Panc1 (cell line): ENCODE data around the gene MKLN1. TPM values are rescaled to one million over a fixed set of nuclear protein-coding genes. Genes with fewer than 3 reads are reported as not detected.

Source experiments
- ATAC-seq: fragments of 200-7000 bp; cut with Tn5 transposase; 2 replicates; pipeline ENCODE4 v1.9.1; 2020; ENCODE audit warnings: mild to moderate bottlenecking, moderate library complexity
- BruUV-seq: library from RNA; stranded (reverse); fragments of 400-500 nt; replicated peaks from 2 replicates; lab custom pipeline; 2021; lab: Mats Ljungman, UMichigan
- CTCF ChIA-PET: fragments of 300-600 bp; sonication (Branson Sonifier 250); formaldehyde crosslinking; loops from one replicate; lab custom pipeline; 2022; ENCODE audit warnings: antibody characterized with exemption; lab: Charles Lee
- POLR2A ChIA-PET: fragments of 300-600 bp; sonication (Branson Sonifier 250); formaldehyde crosslinking; loops from one replicate; lab custom pipeline; 2022; ENCODE audit warnings: antibody characterized with exemption; lab: Charles Lee
- DNase-seq: peaks from one replicate; pipeline ENCODE4 v3.0.0-alpha.2; 2010; ENCODE audit warnings: low read depth, low spot score
- H3K27ac ChIP-seq: 2 replicates; pipeline ENCODE4 v1.5.1; 2011; ENCODE audit warnings: mild to moderate bottlenecking, low read length, inconsistent platforms
- H3K27me3 ChIP-seq: fragments of 200-500 bp; sonication (Bioruptor generic); 2 replicates; pipeline ENCODE4 v1.6.0; 2014; ENCODE audit warnings: low read length, inconsistent platforms; ENCODE audit not compliant: control insufficient read depth, insufficient read depth
- H3K36me3 ChIP-seq: fragments of 200-500 bp; sonication (Bioruptor generic); 2 replicates; pipeline ENCODE4 v1.5.1; 2014; ENCODE audit warnings: inconsistent platforms, mild to moderate bottlenecking, low read length, moderate library complexity; ENCODE audit not compliant: control insufficient read depth, insufficient read depth
- H3K4me1 ChIP-seq: 2 replicates; pipeline ENCODE4 v1.5.1; 2011; ENCODE audit warnings: inconsistent platforms, mild to moderate bottlenecking, low read length, moderate library complexity; ENCODE audit not compliant: control insufficient read depth, insufficient read depth
- H3K4me3 ChIP-seq, 2 experiments: 2 replicates each; pipeline ENCODE4 v1.5.1; 2011 to 2012; ENCODE audit warnings: low read depth in 2 of 2, low read length in 2 of 2, mild to moderate bottlenecking in 2 of 2, inconsistent platforms in 1 of 2, moderate library complexity in 1 of 2
- H3K9me3 ChIP-seq: fragments of 200-500 bp; sonication (Bioruptor generic); 2 replicates; pipeline ENCODE4 v1.5.1; 2014; ENCODE audit warnings: low read depth, mild to moderate bottlenecking, inconsistent platforms, low read length, moderate library complexity; ENCODE audit not compliant: control insufficient read depth, insufficient read depth
- POLR2AphosphoS5 ChIP-seq: IDR thresholded peaks from 2 replicates; pipeline ENCODE4 v1.6.1; 2012; ENCODE audit warnings: mild to moderate bottlenecking, low read depth, low read length, moderate library complexity
- SIN3A ChIP-seq: IDR thresholded peaks from 2 replicates; pipeline ENCODE4 v1.6.1; 2012; ENCODE audit warnings: low read depth, mild to moderate bottlenecking, low read length, moderate library complexity, borderline replicate concordance; ENCODE audit not compliant: insufficient read depth
- TCF7L2 ChIP-seq: IDR thresholded peaks from 2 replicates; pipeline ENCODE4 v1.6.1; 2011; ENCODE audit warnings: mild to moderate bottlenecking, low read depth, low read length, inconsistent platforms
- in situ Hi-C: cut with HindIII; loops from 2 replicates; pipeline ENCODE4 v1.10.0; 2016; ENCODE audit warnings: low sequenced_read_pairs, low pct_unique_long_range_greater_than_20kb
- intact Hi-C: fragments of 100-400 bp; cut with micrococcal nuclease; formaldehyde crosslinking; loops from one replicate; pipeline ENCODE4 v1.10.0; 2022; ENCODE audit not compliant: unreplicated experiment
- total RNA-seq: library from RNA; stranded (reverse); gene quantifications from one replicate; pipeline ENCODE4 v1.2.1, GENCODE V29; 2021; ENCODE audit not compliant: unreplicated experiment
- TF ChIP-seq, protein P1 (sequence below): fragments of 450-650 bp; IDR thresholded peaks from 2 replicates; pipeline ENCODE4 v1.5.1; 2017; ENCODE audit warnings: mild to moderate bottlenecking
- TF ChIP-seq, protein P2 (sequence below), 2 experiments: IDR thresholded peaks; 2 replicates each; pipeline ENCODE4 v1.6.1; 2011 to 2012; ENCODE audit warnings: low read depth in 2 of 2, control low read depth in 1 of 2, low read length in 1 of 2, mild to moderate bottlenecking in 1 of 2, moderate library complexity in 1 of 2; ENCODE audit not compliant: insufficient read depth in 1 of 2

Gene MKLN1
- total RNA-seq, 1 experiment from 2014 or later = 46.4 TPM

DNA sequence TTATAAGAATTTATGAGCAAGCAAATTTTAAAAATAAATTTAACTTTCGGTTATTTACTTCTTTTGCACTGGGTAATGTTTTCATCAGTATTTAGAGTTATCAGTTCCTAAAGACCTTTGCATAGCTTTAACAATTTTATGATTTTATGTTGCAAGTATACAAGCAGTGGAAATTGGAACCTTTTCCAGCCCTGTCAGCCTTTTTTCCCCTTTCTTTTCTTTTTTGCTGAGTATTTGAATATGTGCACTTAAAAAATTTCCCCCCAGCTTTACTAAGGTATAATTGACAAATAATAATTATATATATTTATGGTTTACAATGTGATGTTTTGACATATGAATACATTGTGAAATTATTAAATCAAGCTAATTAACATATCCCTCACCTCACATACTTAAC, 62.6 kb downstream of the MKLN1 start:
- DNase-seq (no peak), ATAC-seq (no peak)
- Histone ChIP-seq H3K4me1 (peaks cover 8% of the 10 kb centered on the region; the same call in 1 of the 2 replicates), H3K27ac (no peak overlapping the region), H3K9me3 (no peaks in the 10 kb centered on the region), H3K4me3 (no peak overlapping the region), H3K27me3 (no peaks in the 10 kb centered on the region), H3K36me3 (0 out of 2 replicates have a peak, but pooled peaks cover 3% of the 10 kb centered on the region)
- ChIA-PET CTCF (no interaction called here), POLR2A (no interaction called here)
- no TSS peak for BruUV-seq
- TF ChIP-seq, protein P1, sequence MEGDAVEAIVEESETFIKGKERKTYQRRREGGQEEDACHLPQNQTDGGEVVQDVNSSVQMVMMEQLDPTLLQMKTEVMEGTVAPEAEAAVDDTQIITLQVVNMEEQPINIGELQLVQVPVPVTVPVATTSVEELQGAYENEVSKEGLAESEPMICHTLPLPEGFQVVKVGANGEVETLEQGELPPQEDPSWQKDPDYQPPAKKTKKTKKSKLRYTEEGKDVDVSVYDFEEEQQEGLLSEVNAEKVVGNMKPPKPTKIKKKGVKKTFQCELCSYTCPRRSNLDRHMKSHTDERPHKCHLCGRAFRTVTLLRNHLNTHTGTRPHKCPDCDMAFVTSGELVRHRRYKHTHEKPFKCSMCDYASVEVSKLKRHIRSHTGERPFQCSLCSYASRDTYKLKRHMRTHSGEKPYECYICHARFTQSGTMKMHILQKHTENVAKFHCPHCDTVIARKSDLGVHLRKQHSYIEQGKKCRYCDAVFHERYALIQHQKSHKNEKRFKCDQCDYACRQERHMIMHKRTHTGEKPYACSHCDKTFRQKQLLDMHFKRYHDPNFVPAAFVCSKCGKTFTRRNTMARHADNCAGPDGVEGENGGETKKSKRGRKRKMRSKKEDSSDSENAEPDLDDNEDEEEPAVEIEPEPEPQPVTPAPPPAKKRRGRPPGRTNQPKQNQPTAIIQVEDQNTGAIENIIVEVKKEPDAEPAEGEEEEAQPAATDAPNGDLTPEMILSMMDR = no peak
- TF ChIP-seq TCF7L2 (no peak), POLR2AphosphoS5 (no peak), SIN3A (no peak)
- TF ChIP-seq, protein P2, sequence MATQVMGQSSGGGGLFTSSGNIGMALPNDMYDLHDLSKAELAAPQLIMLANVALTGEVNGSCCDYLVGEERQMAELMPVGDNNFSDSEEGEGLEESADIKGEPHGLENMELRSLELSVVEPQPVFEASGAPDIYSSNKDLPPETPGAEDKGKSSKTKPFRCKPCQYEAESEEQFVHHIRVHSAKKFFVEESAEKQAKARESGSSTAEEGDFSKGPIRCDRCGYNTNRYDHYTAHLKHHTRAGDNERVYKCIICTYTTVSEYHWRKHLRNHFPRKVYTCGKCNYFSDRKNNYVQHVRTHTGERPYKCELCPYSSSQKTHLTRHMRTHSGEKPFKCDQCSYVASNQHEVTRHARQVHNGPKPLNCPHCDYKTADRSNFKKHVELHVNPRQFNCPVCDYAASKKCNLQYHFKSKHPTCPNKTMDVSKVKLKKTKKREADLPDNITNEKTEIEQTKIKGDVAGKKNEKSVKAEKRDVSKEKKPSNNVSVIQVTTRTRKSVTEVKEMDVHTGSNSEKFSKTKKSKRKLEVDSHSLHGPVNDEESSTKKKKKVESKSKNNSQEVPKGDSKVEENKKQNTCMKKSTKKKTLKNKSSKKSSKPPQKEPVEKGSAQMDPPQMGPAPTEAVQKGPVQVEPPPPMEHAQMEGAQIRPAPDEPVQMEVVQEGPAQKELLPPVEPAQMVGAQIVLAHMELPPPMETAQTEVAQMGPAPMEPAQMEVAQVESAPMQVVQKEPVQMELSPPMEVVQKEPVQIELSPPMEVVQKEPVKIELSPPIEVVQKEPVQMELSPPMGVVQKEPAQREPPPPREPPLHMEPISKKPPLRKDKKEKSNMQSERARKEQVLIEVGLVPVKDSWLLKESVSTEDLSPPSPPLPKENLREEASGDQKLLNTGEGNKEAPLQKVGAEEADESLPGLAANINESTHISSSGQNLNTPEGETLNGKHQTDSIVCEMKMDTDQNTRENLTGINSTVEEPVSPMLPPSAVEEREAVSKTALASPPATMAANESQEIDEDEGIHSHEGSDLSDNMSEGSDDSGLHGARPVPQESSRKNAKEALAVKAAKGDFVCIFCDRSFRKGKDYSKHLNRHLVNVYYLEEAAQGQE (IDR thresholded peaks at IDR 0.05; ENCODE audit: insufficient read depth in 1 of 2, low read depth in 2 of 2, low read length in 1 of 2) = no peak
- intact Hi-C loops = no loop called here
- in situ Hi-C loops = no loop called here

DNA sequence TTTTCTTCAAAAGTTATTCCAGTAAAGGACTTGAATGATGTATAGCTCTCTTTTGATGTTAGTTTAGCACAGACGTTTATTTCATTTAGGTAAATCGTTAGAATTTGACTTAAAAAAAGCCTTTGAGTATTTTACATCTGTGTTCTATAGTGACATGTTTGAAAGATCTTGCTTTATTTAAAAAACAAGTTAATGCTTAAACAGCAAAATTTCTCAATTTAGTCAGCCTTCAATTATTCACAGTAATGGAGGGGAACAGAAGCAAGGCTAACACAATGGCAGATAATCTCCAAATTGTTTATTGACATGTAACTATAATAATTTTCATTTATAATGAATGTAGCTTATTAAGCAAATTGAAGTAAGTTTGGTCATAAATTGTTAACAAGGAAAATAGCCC, 63.5 kb downstream of the MKLN1 start:
- Histone ChIP-seq H3K4me1 (peaks cover 5% of the 10 kb centered on the region; the same call in 1 of the 2 replicates), H3K27ac (no peak overlapping the region), H3K27me3 (no peaks in the 10 kb centered on the region), H3K9me3 (no peaks in the 10 kb centered on the region), H3K4me3 (no peak overlapping the region), H3K36me3 (0 out of 2 replicates have a peak, but pooled peaks cover 3% of the 10 kb centered on the region)
- no TSS peak for BruUV-seq
- ChIA-PET CTCF (no interaction called here), POLR2A (no interaction called here)
- ATAC-seq (no peak), DNase-seq (no peak)
- intact Hi-C loops = no loop called here
- TF ChIP-seq, protein P1 = no peak
- TF ChIP-seq, protein P2 (IDR thresholded peaks at IDR 0.05; ENCODE audit: insufficient read depth in 1 of 2, low read depth in 2 of 2, low read length in 1 of 2) = no peak
- TF ChIP-seq POLR2AphosphoS5 = no peak
- no peak for TF ChIP-seq TCF7L2
- TF ChIP-seq SIN3A = no peak
- in situ Hi-C loops = no loop called here
